ENCODE results near the gene SLC25A48.

The SLC25A48 gene

GRCh38 chr5:135834639-135835529 lies at the start of gene SLC25A48:
Gene SLC25A48 (plus strand): TSS chr5:135834663. CDS start chr5:135834848, 185 bp downstream.
- no peak for DNase-seq (ENCODE audit: low read depth)

- DNase-seq (ENCODE audit: low read depth) = no peak
Observed at GRCh38 chr5:135800656-135801055, 33.8 kb upstream of the SLC25A48 start.

- no peak for DNase-seq (ENCODE audit: low read depth)
Observed at GRCh38 chr5:135810188-135810943, 24.1 kb upstream of the SLC25A48 start.

- no peak for DNase-seq (ENCODE audit: low read depth)
Observed at GRCh38 chr5:135811007-135811406, 23.5 kb upstream of the SLC25A48 start.

GRCh38 chr5:135813758-135814157 lies 20.7 kb upstream of the SLC25A48 start:
- no peak for DNase-seq (ENCODE audit: low read depth)

- DNase-seq (ENCODE audit: low read depth) = no peak
Observed at GRCh38 chr5:135814316-135814715, 20.1 kb upstream of the SLC25A48 start.

GRCh38 chr5:135814812-135815211 lies 19.7 kb upstream of the SLC25A48 start:
- DNase-seq (ENCODE audit: low read depth) = no peak

- DNase-seq (ENCODE audit: low read depth) = no peak
Observed at GRCh38 chr5:135821061-135821801, 13.2 kb upstream of the SLC25A48 start.

- DNase-seq (ENCODE audit: low read depth) = no peak
Observed at GRCh38 chr5:135821802-135822201, 12.7 kb upstream of the SLC25A48 start.

GRCh38 chr5:135822286-135822685 lies 12.2 kb upstream of the SLC25A48 start:
- DNase-seq (ENCODE audit: low read depth) = no peak

- DNase-seq (ENCODE audit: low read depth) = no peak
Observed at GRCh38 chr5:135822959-135823358, 11.5 kb upstream of the SLC25A48 start.

- DNase-seq (ENCODE audit: low read depth) = no peak
Observed at GRCh38 chr5:135823881-135824280, 10.6 kb upstream of the SLC25A48 start.

- DNase-seq (ENCODE audit: low read depth) = no peak
Observed at GRCh38 chr5:135824541-135825041, 9.9 kb upstream of the SLC25A48 start.

GRCh38 chr5:135825373-135826220 lies 8.9 kb upstream of the SLC25A48 start:
- no peak for DNase-seq (ENCODE audit: low read depth)

GRCh38 chr5:135826221-135826525 lies 8.3 kb upstream of the SLC25A48 start:
- no peak for DNase-seq (ENCODE audit: low read depth)

- DNase-seq (ENCODE audit: low read depth) = no peak
Observed at GRCh38 chr5:135826994-135827671, 7.3 kb upstream of the SLC25A48 start.

- no peak for DNase-seq (ENCODE audit: low read depth)
Observed at GRCh38 chr5:135827965-135828781, 6.3 kb upstream of the SLC25A48 start.

GRCh38 chr5:135828782-135829127 lies 5.7 kb upstream of the SLC25A48 start:
- DNase-seq (ENCODE audit: low read depth) = no peak

- DNase-seq (ENCODE audit: low read depth) = no peak
Observed at GRCh38 chr5:135829179-135829578, 5.3 kb upstream of the SLC25A48 start.
